GM23248 (cell line): ENCODE data around the gene TREML4.
"Not testable (repeated sequence)": the region's sequence is repeated elsewhere in the genome, so short reads cannot be mapped to it uniquely, and the experiment has no call there.

Experiments used
- EZH2 ChIP-seq: fragments of 200-600 bp; sonication (generic); IDR thresholded peaks from 2 replicates; pipeline ENCODE4 v1.6.1; 2018; ENCODE audit warnings: antibody characterized with exemption, mild to moderate bottlenecking; ENCODE audit not compliant: insufficient read depth, poor library complexity, severe bottlenecking
- EZH2phosphoT487 ChIP-seq: fragments of 200-600 bp; sonication (generic); IDR thresholded peaks from 2 replicates; pipeline ENCODE4 v1.6.1; 2018; ENCODE audit warnings: antibody characterized with exemption, moderate library complexity, mild to moderate bottlenecking, low read depth; ENCODE audit not compliant: insufficient read depth

GRCh38 chr6:41246529-41246928 lies 18.4 kb downstream of the TREML4 start:
- TF ChIP-seq EZH2phosphoT487, EZH2: not testable (repeated sequence)
